Measurements from ENCODE around the gene ATP8B1.

ATP8B1 gene

DNA sequence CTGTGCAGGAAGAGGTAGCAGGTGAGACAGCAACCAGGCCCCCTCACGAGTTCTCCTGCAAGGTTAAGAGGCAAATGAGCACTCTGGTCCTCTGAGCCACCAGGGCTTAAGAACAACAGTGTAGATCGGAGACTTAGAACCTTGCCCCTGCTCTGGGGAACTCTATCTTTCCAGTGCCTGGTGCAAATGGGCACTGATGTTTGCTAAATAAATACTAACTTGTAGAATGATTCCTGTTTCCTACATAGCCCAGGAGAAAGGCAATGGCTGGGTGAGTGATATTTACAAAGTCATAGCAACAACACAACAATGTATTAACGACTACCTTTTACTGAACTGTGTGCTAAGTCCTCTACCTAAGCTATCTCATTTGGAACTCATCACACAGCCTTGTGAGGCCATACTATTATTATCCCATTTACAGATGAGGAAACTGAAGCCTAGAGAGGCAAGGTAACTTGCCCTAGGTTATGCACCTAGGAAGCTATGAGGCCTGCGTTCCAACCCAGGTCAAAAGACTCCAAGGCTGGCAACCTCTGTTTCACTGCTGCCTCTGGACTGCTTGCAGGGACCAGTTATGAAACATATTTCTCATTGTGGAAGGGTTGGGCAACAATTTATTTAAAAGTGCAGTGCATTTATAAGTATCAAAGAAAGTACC, 4.3 kb downstream of the ATP8B1 start:
- H3K36me3 ChIP-seq (ENCODE audit: low read length): no peaks in the 10 kb centered on the region
- no peaks in the 10 kb centered on the region for H3K9me2 ChIP-seq (replicated peaks; ENCODE audit: insufficient read depth, low read length)
- no peaks in the 10 kb centered on the region for H3K79me2 ChIP-seq (ENCODE audit: insufficient read depth, low read length)
- no peak overlapping the region for H3K4me3 ChIP-seq (ENCODE audit: insufficient read depth, low read length, poor library complexity, severe bottlenecking)
- H3K9ac ChIP-seq (ENCODE audit: low read length): no peak overlapping the region
- TF ChIP-seq, protein P1, sequence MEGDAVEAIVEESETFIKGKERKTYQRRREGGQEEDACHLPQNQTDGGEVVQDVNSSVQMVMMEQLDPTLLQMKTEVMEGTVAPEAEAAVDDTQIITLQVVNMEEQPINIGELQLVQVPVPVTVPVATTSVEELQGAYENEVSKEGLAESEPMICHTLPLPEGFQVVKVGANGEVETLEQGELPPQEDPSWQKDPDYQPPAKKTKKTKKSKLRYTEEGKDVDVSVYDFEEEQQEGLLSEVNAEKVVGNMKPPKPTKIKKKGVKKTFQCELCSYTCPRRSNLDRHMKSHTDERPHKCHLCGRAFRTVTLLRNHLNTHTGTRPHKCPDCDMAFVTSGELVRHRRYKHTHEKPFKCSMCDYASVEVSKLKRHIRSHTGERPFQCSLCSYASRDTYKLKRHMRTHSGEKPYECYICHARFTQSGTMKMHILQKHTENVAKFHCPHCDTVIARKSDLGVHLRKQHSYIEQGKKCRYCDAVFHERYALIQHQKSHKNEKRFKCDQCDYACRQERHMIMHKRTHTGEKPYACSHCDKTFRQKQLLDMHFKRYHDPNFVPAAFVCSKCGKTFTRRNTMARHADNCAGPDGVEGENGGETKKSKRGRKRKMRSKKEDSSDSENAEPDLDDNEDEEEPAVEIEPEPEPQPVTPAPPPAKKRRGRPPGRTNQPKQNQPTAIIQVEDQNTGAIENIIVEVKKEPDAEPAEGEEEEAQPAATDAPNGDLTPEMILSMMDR (IDR thresholded peaks at IDR 0.05; ENCODE audit: insufficient read depth, low read length, poor library complexity, severe bottlenecking): no peak
- TF ChIP-seq EZH2phosphoT487 (conservative IDR thresholded peaks at IDR 0.05; ENCODE audit: low read length): no peak
- H3K27ac ChIP-seq (ENCODE audit: low read depth, low read length): no peak overlapping the region
- H3K4me2 ChIP-seq (ENCODE audit: low read depth, low read length, poor library complexity, severe bottlenecking): no peak overlapping the region
- no peaks in the 10 kb centered on the region for H4K20me1 ChIP-seq (ENCODE audit: low read depth, low read length)
- no peak overlapping the region for H2AFZ ChIP-seq (ENCODE audit: low read depth, low read length, severe bottlenecking)
- no peaks in the 10 kb centered on the region for H3K27me3 ChIP-seq (ENCODE audit: low read length)
- H3K9me3 ChIP-seq (ENCODE audit: insufficient read depth, low read length): no peaks in the 10 kb centered on the region
- no peaks in the 10 kb centered on the region for H3F3A ChIP-seq (ENCODE audit: insufficient read depth)

DNA sequence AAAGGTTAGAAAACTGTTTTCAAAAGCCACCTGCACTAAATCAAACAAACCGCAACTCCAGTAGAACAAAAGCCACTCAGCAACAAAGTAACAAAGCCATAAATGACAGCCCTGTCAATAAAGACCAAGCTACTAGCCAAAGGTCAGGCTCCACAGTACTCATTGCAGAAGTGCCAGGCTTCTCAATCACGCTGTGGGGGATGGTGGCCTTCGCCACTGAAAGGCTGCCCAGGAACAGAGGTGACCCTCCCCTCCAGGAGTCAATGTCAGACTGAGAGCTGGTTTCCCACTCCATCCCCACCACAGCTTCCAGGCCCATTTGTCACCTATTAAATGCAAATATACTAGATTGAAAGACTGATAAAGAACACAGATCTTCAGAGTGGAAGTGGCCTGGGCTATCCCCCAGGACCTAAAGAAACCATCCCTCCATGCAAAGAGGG, 5.9 kb downstream of the ATP8B1 start:
- TF ChIP-seq, protein P1 (IDR thresholded peaks at IDR 0.05; ENCODE audit: insufficient read depth, low read length, poor library complexity, severe bottlenecking): no peak
- no peak for TF ChIP-seq EZH2phosphoT487 (conservative IDR thresholded peaks at IDR 0.05; ENCODE audit: low read length)
- Histone ChIP-seq H3K27me3 (ENCODE audit: low read length) (no peaks in the 10 kb centered on the region), H3K9me2 (replicated peaks; ENCODE audit: insufficient read depth, low read length) (no peaks in the 10 kb centered on the region), H3K79me2 (ENCODE audit: insufficient read depth, low read length) (no peaks in the 10 kb centered on the region), H3K4me3 (ENCODE audit: insufficient read depth, low read length, poor library complexity, severe bottlenecking) (no peak overlapping the region), H3K27ac (ENCODE audit: low read depth, low read length) (no peak overlapping the region), H3K4me2 (ENCODE audit: low read depth, low read length, poor library complexity, severe bottlenecking) (no peak overlapping the region), H3K9ac (ENCODE audit: low read length) (no peak overlapping the region), H3K36me3 (ENCODE audit: low read length) (no peaks in the 10 kb centered on the region), H4K20me1 (ENCODE audit: low read depth, low read length) (no peaks in the 10 kb centered on the region), H3F3A (ENCODE audit: insufficient read depth) (no peaks in the 10 kb centered on the region), H3K9me3 (ENCODE audit: insufficient read depth, low read length) (no peaks in the 10 kb centered on the region), H2AFZ (ENCODE audit: low read depth, low read length, severe bottlenecking) (no peak overlapping the region)

DNA sequence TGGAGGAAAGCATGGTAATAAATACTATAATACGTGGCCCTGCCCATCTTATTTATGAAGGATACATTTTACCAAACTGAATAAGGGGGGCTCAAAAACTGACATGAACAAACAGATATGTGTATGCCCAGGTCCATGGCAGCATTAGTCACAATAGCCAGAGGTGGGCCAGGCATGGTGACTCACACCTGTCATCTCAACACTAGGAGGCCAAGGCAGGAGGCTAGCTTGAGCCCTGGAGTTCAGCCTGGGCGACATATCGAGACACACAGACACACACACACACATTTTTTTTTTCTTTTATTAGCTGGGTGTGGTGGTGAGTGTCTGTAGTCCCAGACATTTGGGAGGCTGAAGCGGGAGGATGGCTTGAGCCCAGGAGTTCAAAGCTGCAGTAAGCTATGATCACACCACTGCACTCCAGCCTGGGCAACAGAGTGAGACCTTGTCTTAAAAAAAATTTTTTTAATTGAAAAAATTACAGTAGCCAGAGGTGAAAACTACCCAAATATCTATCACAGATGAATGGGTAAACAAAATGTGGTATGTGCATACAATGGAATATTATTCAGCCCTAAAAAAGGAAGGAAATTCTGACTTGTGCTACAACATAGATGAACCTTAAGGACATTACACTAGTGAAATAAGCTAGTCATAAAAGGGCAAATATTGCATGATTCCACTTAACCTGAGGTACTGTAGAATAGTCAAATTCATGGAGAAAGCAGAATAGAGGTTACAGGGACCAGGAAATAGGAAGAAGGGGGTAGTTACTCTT, 8.0 kb downstream of the ATP8B1 start:
- H3K36me3 ChIP-seq (ENCODE audit: low read length): no peaks in the 10 kb centered on the region
- no peaks in the 10 kb centered on the region for H3F3A ChIP-seq (ENCODE audit: insufficient read depth)
- no peak overlapping the region for H3K9ac ChIP-seq (ENCODE audit: low read length)
- H3K9me3 ChIP-seq (ENCODE audit: insufficient read depth, low read length): no peaks in the 10 kb centered on the region
- no peak overlapping the region for H3K4me2 ChIP-seq (ENCODE audit: low read depth, low read length, poor library complexity, severe bottlenecking)
- no peak overlapping the region for H2AFZ ChIP-seq (ENCODE audit: low read depth, low read length, severe bottlenecking)
- no peak for TF ChIP-seq EZH2phosphoT487 (conservative IDR thresholded peaks at IDR 0.05; ENCODE audit: low read length)
- TF ChIP-seq, protein P1 (IDR thresholded peaks at IDR 0.05; ENCODE audit: insufficient read depth, low read length, poor library complexity, severe bottlenecking): no peak
- H4K20me1 ChIP-seq (ENCODE audit: low read depth, low read length): no peaks in the 10 kb centered on the region
- no peaks in the 10 kb centered on the region for H3K79me2 ChIP-seq (ENCODE audit: insufficient read depth, low read length)
- no peaks in the 10 kb centered on the region for H3K27me3 ChIP-seq (ENCODE audit: low read length)
- H3K27ac ChIP-seq (ENCODE audit: low read depth, low read length): no peak overlapping the region
- no peaks in the 10 kb centered on the region for H3K9me2 ChIP-seq (replicated peaks; ENCODE audit: insufficient read depth, low read length)
- no peak overlapping the region for H3K4me3 ChIP-seq (ENCODE audit: insufficient read depth, low read length, poor library complexity, severe bottlenecking)

Measured in SU-DHL-6 (cell line).